ENCODE measurements around the gene CKMT2. TPM values are rescaled to one million over a fixed set of nuclear protein-coding genes. Genes with fewer than 3 reads are reported as not detected.

CKMT2 gene
- total and polyA plus RNA-seq, 3 donors from 2014 or later, result 13.7 to 27.6 (median 25.4) TPM

- H3K4me3 ChIP-seq, result no peak overlapping the region
- 95 to 98% methylated on average over 2 to 3 of the region's 3 CpGs for WGBS, 2 donors
- intact Hi-C loops (cut with DNase I; ENCODE audit: low total_unique reads), result no loop called here
- no peak overlapping the region for H3K27ac ChIP-seq
- no peaks in the 10 kb centered on the region for H3K27me3 ChIP-seq
- TF ChIP-seq CTCF (IDR thresholded peaks at IDR 0.05), result no peak
- no peak for TF ChIP-seq POLR2A (IDR thresholded peaks at IDR 0.05)
- H3K9me3 ChIP-seq, result no peaks in the 10 kb centered on the region
- no peak for DNase-seq
- no peaks in the 10 kb centered on the region for H3K36me3 ChIP-seq (ENCODE audit: low read depth, missing control alignments)
- H3K4me1 ChIP-seq, result no peaks in the 10 kb centered on the region
Measured at GRCh38 chr5:81219389-81219788, 13.7 kb upstream of the CKMT2 start.

GRCh38 chr5:81222285-81222684 lies 10.8 kb upstream of the CKMT2 start:
- no peak overlapping the region for H3K4me3 ChIP-seq
- H3K4me1 ChIP-seq, result no peaks in the 10 kb centered on the region
- no peaks in the 10 kb centered on the region for H3K9me3 ChIP-seq
- intact Hi-C loops (cut with DNase I; ENCODE audit: low total_unique reads), result no loop called here
- no peak for TF ChIP-seq POLR2A (IDR thresholded peaks at IDR 0.05)
- no peak for TF ChIP-seq CTCF (IDR thresholded peaks at IDR 0.05)
- no peak overlapping the region for H3K27ac ChIP-seq
- H3K27me3 ChIP-seq, result no peaks in the 10 kb centered on the region
- DNase-seq, result no peak
- no peaks in the 10 kb centered on the region for H3K36me3 ChIP-seq (ENCODE audit: low read depth, missing control alignments)

GRCh38 chr5:81225463-81225862 lies 7.7 kb upstream of the CKMT2 start:
- no peak overlapping the region for H3K27ac ChIP-seq
- no peak for TF ChIP-seq CTCF (IDR thresholded peaks at IDR 0.05)
- TF ChIP-seq POLR2A (IDR thresholded peaks at IDR 0.05), result no peak
- no peaks in the 10 kb centered on the region for H3K4me1 ChIP-seq
- no peaks in the 10 kb centered on the region for H3K36me3 ChIP-seq (ENCODE audit: low read depth, missing control alignments)
- H3K27me3 ChIP-seq, result no peaks in the 10 kb centered on the region
- no peak overlapping the region for H3K4me3 ChIP-seq
- 89 to 94% methylated on average over 8 of the region's 8 CpGs for WGBS, 2 donors
- intact Hi-C loops (cut with DNase I; ENCODE audit: low total_unique reads), result no loop called here
- no peaks in the 10 kb centered on the region for H3K9me3 ChIP-seq
- DNase-seq, result no peak

GRCh38 chr5:81226286-81226685 lies 6.8 kb upstream of the CKMT2 start:
- no peak for DNase-seq
- H3K9me3 ChIP-seq, result no peaks in the 10 kb centered on the region
- no peak overlapping the region for H3K4me3 ChIP-seq
- intact Hi-C loops (cut with DNase I; ENCODE audit: low total_unique reads), result no loop called here
- H3K36me3 ChIP-seq (ENCODE audit: low read depth, missing control alignments), result no peaks in the 10 kb centered on the region
- TF ChIP-seq CTCF (IDR thresholded peaks at IDR 0.05) (no peak), POLR2A (IDR thresholded peaks at IDR 0.05) (no peak)
- no peak overlapping the region for H3K27ac ChIP-seq
- no peaks in the 10 kb centered on the region for H3K27me3 ChIP-seq
- WGBS, 2 donors, result 78 to 92% methylated on average over 2 of the region's 2 CpGs
- no peaks in the 10 kb centered on the region for H3K4me1 ChIP-seq

GRCh38 chr5:81226949-81227348 lies 6.2 kb upstream of the CKMT2 start:
- WGBS, 2 donors, result 80 to 90% methylated on average over 1 of the region's 1 CpG
- no peak for DNase-seq
- Histone ChIP-seq H3K4me1 (no peaks in the 10 kb centered on the region), H3K27ac (no peak overlapping the region), H3K4me3 (no peak overlapping the region), H3K36me3 (ENCODE audit: low read depth, missing control alignments) (no peaks in the 10 kb centered on the region), H3K9me3 (no peaks in the 10 kb centered on the region), H3K27me3 (no peaks in the 10 kb centered on the region)
- no peak for TF ChIP-seq CTCF (IDR thresholded peaks at IDR 0.05)
- no peak for TF ChIP-seq POLR2A (IDR thresholded peaks at IDR 0.05)
- intact Hi-C loops (cut with DNase I; ENCODE audit: low total_unique reads), result no loop called here
